SK-N-SH treated with all-trans-retinoic acid at 6 μM for 48 hours (cell line): Measurements from ENCODE around the gene ACTN1.

Experiments
- ATAC-seq: fragments of 200-7000 bp; cut with Tn5 transposase; 3 replicates; pipeline ENCODE4 v1.9.1; 2020; ENCODE audit warnings: mild to moderate bottlenecking, moderate library complexity
- ARNTL ChIP-seq: fragments of 450-650 bp; formaldehyde crosslinking; IDR thresholded peaks from 2 replicates; pipeline ENCODE4 v1.5.0; 2020; ENCODE audit warnings: low read depth, mild to moderate bottlenecking, moderate library complexity, borderline replicate concordance
- BACH2 ChIP-seq: fragments of 250-450 bp; sonication (Bioruptor Pico); IDR thresholded peaks from 2 replicates; pipeline ENCODE4 v1.9.0; 2021; ENCODE audit warnings: mild to moderate bottlenecking, borderline replicate concordance
- CREB5 ChIP-seq: fragments of 250-450 bp; sonication (Bioruptor Pico); IDR thresholded peaks from 2 replicates; pipeline ENCODE4 v1.5.1; 2020; ENCODE audit warnings: low read depth, mild to moderate bottlenecking, moderate library complexity
- CSDC2 ChIP-seq: fragments of 250-450 bp; sonication (Bioruptor Pico); IDR thresholded peaks from 2 replicates; pipeline ENCODE4 v1.5.0; 2020; ENCODE audit warnings: mild to moderate bottlenecking, moderate library complexity
- ESRRG ChIP-seq: fragments of 250-450 bp; sonication (Bioruptor Pico); IDR thresholded peaks from 2 replicates; pipeline ENCODE4 v1.6.1; 2021; ENCODE audit warnings: mild to moderate bottlenecking
- GLIS3 ChIP-seq: fragments of 250-450 bp; sonication (Bioruptor Pico); IDR thresholded peaks from 2 replicates; pipeline ENCODE4 v1.5.0; 2020; ENCODE audit warnings: mild to moderate bottlenecking, moderate library complexity
- ISL1 ChIP-seq: fragments of 250-450 bp; sonication (Bioruptor Pico); IDR thresholded peaks from 2 replicates; pipeline ENCODE4 v2.1.2; 2022; ENCODE audit warnings: mild to moderate bottlenecking, moderate library complexity
- OSR1 ChIP-seq: fragments of 250-450 bp; sonication (Bioruptor Pico); IDR thresholded peaks from 2 replicates; pipeline ENCODE4 v1.8.0; 2022; ENCODE audit warnings: moderate library complexity, mild to moderate bottlenecking, inconsistent platforms
- PATZ1 ChIP-seq: fragments of 250-450 bp; sonication (Bioruptor Pico); IDR thresholded peaks from 2 replicates; pipeline ENCODE4 v1.8.0; 2020; ENCODE audit warnings: mild to moderate bottlenecking, moderate library complexity, borderline replicate concordance
- POU6F1 ChIP-seq: fragments of 250-450 bp; sonication (Bioruptor Pico); IDR thresholded peaks from 2 replicates; pipeline ENCODE4 v1.8.0; 2021; ENCODE audit warnings: low read depth, mild to moderate bottlenecking, moderate library complexity, borderline replicate concordance
- PPARA ChIP-seq: fragments of 250-450 bp; sonication (Bioruptor Pico); IDR thresholded peaks from 2 replicates; pipeline ENCODE4 v1.5.0; 2020; ENCODE audit warnings: mild to moderate bottlenecking, borderline replicate concordance
- RARB ChIP-seq: fragments of 250-450 bp; sonication (Bioruptor Pico); IDR thresholded peaks from 2 replicates; pipeline ENCODE4 v1.8.0; 2021; ENCODE audit warnings: mild to moderate bottlenecking, moderate library complexity
- SNAI2 ChIP-seq: fragments of 250-450 bp; sonication (Bioruptor Pico); IDR thresholded peaks from 2 replicates; pipeline ENCODE4 v1.5.0; 2020; ENCODE audit warnings: mild to moderate bottlenecking, moderate library complexity
- TCF4 ChIP-seq: fragments of 250-450 bp; sonication (Bioruptor Pico); IDR thresholded peaks from 2 replicates; pipeline ENCODE4 v1.8.0; 2021; ENCODE audit warnings: mild to moderate bottlenecking, moderate library complexity, borderline replicate concordance
- TOX ChIP-seq: fragments of 250-450 bp; sonication (Bioruptor Pico); IDR thresholded peaks from 2 replicates; pipeline ENCODE4 v1.8.0; 2021; ENCODE audit warnings: mild to moderate bottlenecking, moderate library complexity, borderline replicate concordance
- ZC3H10 ChIP-seq: fragments of 250-450 bp; sonication (Bioruptor Pico); IDR thresholded peaks from 2 replicates; pipeline ENCODE4 v1.5.1; 2021; ENCODE audit warnings: mild to moderate bottlenecking, moderate library complexity
- ZFP30 ChIP-seq: fragments of 450-650 bp; formaldehyde crosslinking; IDR thresholded peaks from 2 replicates; pipeline ENCODE4 v1.5.0; 2022; ENCODE audit warnings: mild to moderate bottlenecking, moderate library complexity
- ZNF565 ChIP-seq: fragments of 450-650 bp; formaldehyde crosslinking; conservative IDR thresholded peaks from 2 replicates; pipeline ENCODE4 v1.5.0; 2020; ENCODE audit warnings: low read depth, mild to moderate bottlenecking, moderate library complexity
- ZNF70 ChIP-seq: fragments of 450-650 bp; formaldehyde crosslinking; IDR thresholded peaks from 2 replicates; pipeline ENCODE4 v1.5.0; 2020; ENCODE audit warnings: mild to moderate bottlenecking, moderate library complexity
- ZNF8 ChIP-seq: fragments of 450-650 bp; formaldehyde crosslinking; IDR thresholded peaks from 2 replicates; pipeline ENCODE4 v1.5.0; 2020; ENCODE audit warnings: mild to moderate bottlenecking, moderate library complexity
- TF ChIP-seq, protein P1 (sequence below): fragments of 250-450 bp; sonication (Bioruptor Pico); IDR thresholded peaks from 2 replicates; pipeline ENCODE4 v1.5.0; 2020; ENCODE audit warnings: mild to moderate bottlenecking, moderate library complexity

ACTN1 gene

GRCh38 chr14:68873376-68873775 is 105.7 kb downstream of the ACTN1 start:
- no peak for TF ChIP-seq PATZ1 (CRISPR knock-in tag)
- no peak for TF ChIP-seq GLIS3 (CRISPR knock-in tag)
- no peak for TF ChIP-seq CREB5 (CRISPR knock-in tag)
- TF ChIP-seq POU6F1 (CRISPR knock-in tag), result no peak
- no peak for TF ChIP-seq ARNTL (CRISPR knock-in tag)
- no peak for TF ChIP-seq TOX (CRISPR knock-in tag)
- no peak for TF ChIP-seq RARB (CRISPR knock-in tag)
- TF ChIP-seq BACH2, result no peak
- TF ChIP-seq, protein P1, sequence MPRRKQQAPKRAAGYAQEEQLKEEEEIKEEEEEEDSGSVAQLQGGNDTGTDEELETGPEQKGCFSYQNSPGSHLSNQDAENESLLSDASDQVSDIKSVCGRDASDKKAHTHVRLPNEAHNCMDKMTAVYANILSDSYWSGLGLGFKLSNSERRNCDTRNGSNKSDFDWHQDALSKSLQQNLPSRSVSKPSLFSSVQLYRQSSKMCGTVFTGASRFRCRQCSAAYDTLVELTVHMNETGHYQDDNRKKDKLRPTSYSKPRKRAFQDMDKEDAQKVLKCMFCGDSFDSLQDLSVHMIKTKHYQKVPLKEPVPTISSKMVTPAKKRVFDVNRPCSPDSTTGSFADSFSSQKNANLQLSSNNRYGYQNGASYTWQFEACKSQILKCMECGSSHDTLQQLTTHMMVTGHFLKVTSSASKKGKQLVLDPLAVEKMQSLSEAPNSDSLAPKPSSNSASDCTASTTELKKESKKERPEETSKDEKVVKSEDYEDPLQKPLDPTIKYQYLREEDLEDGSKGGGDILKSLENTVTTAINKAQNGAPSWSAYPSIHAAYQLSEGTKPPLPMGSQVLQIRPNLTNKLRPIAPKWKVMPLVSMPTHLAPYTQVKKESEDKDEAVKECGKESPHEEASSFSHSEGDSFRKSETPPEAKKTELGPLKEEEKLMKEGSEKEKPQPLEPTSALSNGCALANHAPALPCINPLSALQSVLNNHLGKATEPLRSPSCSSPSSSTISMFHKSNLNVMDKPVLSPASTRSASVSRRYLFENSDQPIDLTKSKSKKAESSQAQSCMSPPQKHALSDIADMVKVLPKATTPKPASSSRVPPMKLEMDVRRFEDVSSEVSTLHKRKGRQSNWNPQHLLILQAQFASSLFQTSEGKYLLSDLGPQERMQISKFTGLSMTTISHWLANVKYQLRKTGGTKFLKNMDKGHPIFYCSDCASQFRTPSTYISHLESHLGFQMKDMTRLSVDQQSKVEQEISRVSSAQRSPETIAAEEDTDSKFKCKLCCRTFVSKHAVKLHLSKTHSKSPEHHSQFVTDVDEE (CRISPR knock-in tag), result no peak
- no peak for TF ChIP-seq CSDC2 (CRISPR knock-in tag)
- no peak for TF ChIP-seq ESRRG (CRISPR knock-in tag)
- ATAC-seq, result no peak

DNA sequence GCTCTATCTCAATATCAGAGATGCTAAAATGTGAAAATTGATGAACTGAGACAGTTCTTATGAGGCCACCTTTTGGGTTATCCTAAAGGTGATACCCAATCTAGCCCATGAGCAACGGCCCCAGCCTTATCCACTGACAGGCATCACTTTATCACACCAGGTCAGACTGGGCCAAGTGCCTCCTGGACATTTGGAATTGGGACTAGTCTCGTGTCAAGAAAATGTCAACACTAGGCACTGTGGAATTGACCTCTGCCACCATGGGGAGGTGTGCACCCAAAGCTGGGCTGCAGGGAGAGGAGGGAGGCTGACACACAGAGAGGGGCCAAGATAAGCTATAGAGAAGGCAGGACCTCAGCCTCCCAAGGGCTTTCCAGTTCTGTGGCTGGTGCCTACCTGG is 107.7 kb downstream of the ACTN1 start:
- no peak for ATAC-seq
- no peak for TF ChIP-seq CREB5 (CRISPR knock-in tag)

DNA sequence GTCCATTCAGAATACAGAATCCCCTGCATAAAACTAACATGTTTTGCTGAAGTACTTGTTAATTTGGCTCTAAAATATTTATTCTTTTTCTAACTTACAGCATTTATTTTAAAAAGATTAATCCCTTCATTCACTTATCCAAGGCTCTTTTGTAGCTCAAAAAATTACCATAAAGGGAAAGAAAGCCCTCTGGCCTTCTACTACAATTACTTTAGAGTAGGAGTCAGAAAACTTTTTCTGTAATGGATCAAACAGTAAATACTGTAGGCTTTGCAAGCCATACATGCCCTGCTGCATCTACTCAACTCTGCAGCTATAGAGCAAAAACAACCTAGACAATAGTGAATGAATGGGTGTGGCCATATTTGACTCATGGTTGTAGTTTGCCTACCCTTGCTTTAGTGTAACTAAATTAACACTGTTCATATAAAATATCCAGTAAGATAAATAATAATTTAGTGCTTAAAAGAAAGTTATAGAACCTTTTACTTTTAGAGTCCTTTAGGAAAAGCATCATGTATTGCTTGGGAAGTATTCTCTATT is 112.0 kb downstream of the ACTN1 start:
- TF ChIP-seq ESRRG (CRISPR knock-in tag), result no peak
- no peak for TF ChIP-seq BACH2
- TF ChIP-seq TCF4 (CRISPR knock-in tag), result no peak
- TF ChIP-seq ZNF70 (CRISPR knock-in tag), result no peak
- no peak for TF ChIP-seq ZC3H10
- no peak for TF ChIP-seq ZNF565
- TF ChIP-seq ZNF8, result no peak
- no peak for TF ChIP-seq OSR1 (CRISPR knock-in tag)
- no peak for TF ChIP-seq PPARA (CRISPR knock-in tag)
- no peak for TF ChIP-seq RARB (CRISPR knock-in tag)
- no peak for TF ChIP-seq SNAI2 (CRISPR knock-in tag)
- TF ChIP-seq ARNTL (CRISPR knock-in tag), result no peak
- no peak for TF ChIP-seq ZFP30
- no peak for TF ChIP-seq ISL1 (CRISPR knock-in tag)
- no peak for TF ChIP-seq PATZ1 (CRISPR knock-in tag)
- ATAC-seq, result no peak
